PC-3 (cell line): ENCODE results near the gene JPH4. TPM values are rescaled to one million over a fixed set of nuclear protein-coding genes. Genes with fewer than 3 reads are reported as not detected.

ENCODE experiments used
- ATAC-seq: fragments of 200-7000 bp; cut with Tn5 transposase; 2 replicates; pipeline ENCODE4 v1.9.1; 2020; ENCODE audit warnings: mild to moderate bottlenecking, moderate library complexity
- BruUV-seq: library from RNA; stranded (reverse); fragments of 400-500 nt; replicated peaks from 2 replicates; lab custom pipeline; 2021; lab: Mats Ljungman, UMichigan
- CTCF ChIA-PET: fragments of 300-600 bp; sonication (Branson Sonifier 250); formaldehyde crosslinking; loops from one replicate; lab custom pipeline; 2022; ENCODE audit warnings: antibody characterized with exemption; lab: Charles Lee
- POLR2A ChIA-PET: fragments of 300-600 bp; sonication (Branson Sonifier 250); formaldehyde crosslinking; loops from one replicate; lab custom pipeline; 2022; ENCODE audit warnings: antibody characterized with exemption; ENCODE audit not compliant: unreplicated experiment; lab: Charles Lee
- DNase-seq: peaks from one replicate; pipeline ENCODE4 v3.0.0-alpha.2; 2015
- H2AFZ ChIP-seq: fragments of 300-600 bp; sonication (generic); 2 replicates; pipeline ENCODE4 v1.6.0; 2016; ENCODE audit warnings: antibody characterized with exemption, low read length
- H3F3A ChIP-seq: fragments of 300-600 bp; sonication (generic); one replicate; pipeline ENCODE4 v1.6.0; 2017; ENCODE audit warnings: antibody characterized with exemption, low read length, control low read depth, mild to moderate bottlenecking; ENCODE audit not compliant: unreplicated experiment
- H3K27ac ChIP-seq: fragments of 300-600 bp; sonication (generic); 2 replicates; pipeline ENCODE4 v1.5.1; 2016; ENCODE audit warnings: mild to moderate bottlenecking, low read length
- H3K27me3 ChIP-seq: fragments of 300-600 bp; sonication (generic); 2 replicates; pipeline ENCODE4 v1.6.1; 2016; ENCODE audit warnings: low read length, mixed read lengths
- H3K36me3 ChIP-seq: fragments of 300-600 bp; sonication (generic); 2 replicates; pipeline ENCODE4 v1.6.1; 2016; ENCODE audit warnings: low read depth, mixed run types, low read length, mixed read lengths
- H3K4me1 ChIP-seq: fragments of 300-600 bp; sonication (generic); 2 replicates; pipeline ENCODE4 v1.5.1; 2016; ENCODE audit warnings: low read length; ENCODE audit not compliant: insufficient read depth
- H3K4me2 ChIP-seq: fragments of 300-600 bp; sonication (generic); 2 replicates; pipeline ENCODE4 v1.6.0; 2016; ENCODE audit warnings: low read length
- H3K4me3 ChIP-seq: fragments of 300-600 bp; sonication (generic); 2 replicates; pipeline ENCODE4 v1.5.1; 2016; ENCODE audit warnings: mild to moderate bottlenecking, low read length, mixed read lengths
- H3K79me2 ChIP-seq: fragments of 300-600 bp; sonication (generic); 2 replicates; pipeline ENCODE4 v1.6.1; 2017; ENCODE audit warnings: low read length, mixed read lengths
- H3K9ac ChIP-seq: fragments of 300-600 bp; sonication (generic); 2 replicates; pipeline ENCODE4 v1.6.0; 2016; ENCODE audit warnings: mild to moderate bottlenecking, low read length
- H3K9me2 ChIP-seq: fragments of 300-600 bp; sonication (generic); replicated peaks from 2 replicates; pipeline ENCODE4 v1.6.1; 2016; ENCODE audit warnings: mixed run types, low read length, mixed read lengths
- H3K9me3 ChIP-seq: fragments of 300-600 bp; sonication (generic); 2 replicates; pipeline ENCODE4 v1.6.1; 2016; ENCODE audit warnings: low read length, mixed read lengths
- H4K20me1 ChIP-seq: fragments of 300-600 bp; sonication (generic); 2 replicates; pipeline ENCODE4 v1.6.1; 2016; ENCODE audit warnings: low read length, mixed read lengths
- EZH2 ChIP-seq: fragments of 300-600 bp; sonication (generic); IDR thresholded peaks from one replicate; pipeline ENCODE4 v1.6.1; 2017; ENCODE audit warnings: antibody characterized with exemption, mild to moderate bottlenecking, low read length; ENCODE audit not compliant: unreplicated experiment
- EZH2phosphoT487 ChIP-seq: fragments of 300-600 bp; sonication (generic); IDR thresholded peaks from 2 replicates; pipeline ENCODE4 v1.6.1; 2018; ENCODE audit warnings: mild to moderate bottlenecking, antibody characterized with exemption, low read length, borderline replicate concordance
- intact Hi-C: fragments of 100-400 bp; cut with micrococcal nuclease; formaldehyde crosslinking; loops from 2 replicates; pipeline ENCODE4 v1.9.0; 2023
- total RNA-seq: library from RNA; depleted of rRNA; stranded (reverse); fragments of >200 nt; gene quantifications from 2 replicates; pipeline ENCODE4 v1.2.3, GENCODE V29; 2014
- TF ChIP-seq, protein P1 (sequence below): fragments of 300-600 bp; sonication (generic); conservative IDR thresholded peaks from 2 replicates; pipeline ENCODE4 v1.5.1; 2017; ENCODE audit warnings: antibody characterized with exemption, low read depth, mild to moderate bottlenecking, low read length

JPH4 gene
- total RNA-seq, 1 experiment from 2014 or later = not detected

DNA sequence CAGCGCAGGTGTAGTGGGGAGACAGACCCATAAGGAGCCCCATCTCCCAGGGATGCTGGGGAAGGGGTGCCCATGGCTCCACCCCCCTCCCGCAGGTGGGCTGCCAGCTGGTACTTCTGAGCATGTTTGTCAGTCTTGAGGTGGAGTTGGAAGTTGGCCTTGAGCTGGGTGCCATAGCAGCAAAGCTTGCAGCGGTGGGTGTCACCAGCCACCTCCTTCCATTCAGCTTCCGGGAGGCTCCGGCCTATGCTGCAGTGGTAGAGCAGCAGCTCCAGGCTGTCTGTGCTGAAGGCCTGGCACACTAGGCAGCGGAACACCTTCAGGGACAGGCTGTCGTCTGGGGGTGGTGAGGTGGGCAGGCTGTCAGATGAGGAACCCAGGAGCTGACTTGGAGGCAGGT, 45.9 kb downstream of the JPH4 start:
- Histone ChIP-seq H3K4me3 (no peak overlapping the region), H3K9ac (no peak overlapping the region), H3K79me2 (no peaks in the 10 kb centered on the region), H3K9me2 (no peaks in the 10 kb centered on the region), H3K4me1 (no peaks in the 10 kb centered on the region), H4K20me1 (no peaks in the 10 kb centered on the region), H3K9me3 (no peaks in the 10 kb centered on the region), H3K36me3 (no peaks in the 10 kb centered on the region), H3K4me2 (no peak overlapping the region), H3F3A (no peaks in the 10 kb centered on the region), H3K27me3 (no peaks in the 10 kb centered on the region), H3K27ac (no peak overlapping the region), H2AFZ (no peak overlapping the region)
- ChIA-PET CTCF (no interaction called here), POLR2A (no interaction called here)
- BruUV-seq = no TSS peak
- no peak for ATAC-seq
- intact Hi-C loops = no loop called here
- no peak for DNase-seq
- TF ChIP-seq, protein P1, sequence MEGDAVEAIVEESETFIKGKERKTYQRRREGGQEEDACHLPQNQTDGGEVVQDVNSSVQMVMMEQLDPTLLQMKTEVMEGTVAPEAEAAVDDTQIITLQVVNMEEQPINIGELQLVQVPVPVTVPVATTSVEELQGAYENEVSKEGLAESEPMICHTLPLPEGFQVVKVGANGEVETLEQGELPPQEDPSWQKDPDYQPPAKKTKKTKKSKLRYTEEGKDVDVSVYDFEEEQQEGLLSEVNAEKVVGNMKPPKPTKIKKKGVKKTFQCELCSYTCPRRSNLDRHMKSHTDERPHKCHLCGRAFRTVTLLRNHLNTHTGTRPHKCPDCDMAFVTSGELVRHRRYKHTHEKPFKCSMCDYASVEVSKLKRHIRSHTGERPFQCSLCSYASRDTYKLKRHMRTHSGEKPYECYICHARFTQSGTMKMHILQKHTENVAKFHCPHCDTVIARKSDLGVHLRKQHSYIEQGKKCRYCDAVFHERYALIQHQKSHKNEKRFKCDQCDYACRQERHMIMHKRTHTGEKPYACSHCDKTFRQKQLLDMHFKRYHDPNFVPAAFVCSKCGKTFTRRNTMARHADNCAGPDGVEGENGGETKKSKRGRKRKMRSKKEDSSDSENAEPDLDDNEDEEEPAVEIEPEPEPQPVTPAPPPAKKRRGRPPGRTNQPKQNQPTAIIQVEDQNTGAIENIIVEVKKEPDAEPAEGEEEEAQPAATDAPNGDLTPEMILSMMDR = no peak
- TF ChIP-seq EZH2phosphoT487 = no peak
- TF ChIP-seq EZH2 = no peak

DNA sequence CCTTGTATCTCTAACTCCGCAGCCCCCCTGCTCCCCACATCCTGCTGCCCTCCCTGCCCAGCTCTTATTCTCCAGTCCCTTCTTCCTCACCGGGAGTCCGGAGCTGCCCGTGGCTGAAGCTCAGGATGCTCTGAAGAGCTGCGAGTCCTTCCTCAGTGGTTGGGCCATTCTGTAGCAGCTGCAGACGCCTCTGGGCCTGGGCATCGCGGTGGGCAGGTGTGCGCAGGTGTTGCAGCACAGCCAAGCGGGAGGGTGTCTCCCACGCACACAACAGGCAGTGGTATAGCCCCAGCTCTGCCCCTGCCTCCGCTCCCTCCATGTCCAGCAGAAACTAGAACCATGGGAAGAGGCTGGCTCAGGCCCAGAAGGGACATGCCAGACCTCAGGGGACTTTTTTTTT, 47.2 kb downstream of the JPH4 start:
- ChIA-PET CTCF (no interaction called here), POLR2A (no interaction called here)
- H3K4me3 ChIP-seq = no peak overlapping the region
- H3K27ac ChIP-seq = no peak overlapping the region
- no peak overlapping the region for H2AFZ ChIP-seq
- intact Hi-C loops = no loop called here
- H3K9ac ChIP-seq = no peak overlapping the region
- TF ChIP-seq, protein P1 = no peak
- TF ChIP-seq EZH2phosphoT487 (no peak), EZH2 (no peak)
- H3K79me2 ChIP-seq = no peaks in the 10 kb centered on the region
- no peaks in the 10 kb centered on the region for H4K20me1 ChIP-seq
- ATAC-seq = no peak
- no TSS peak for BruUV-seq
- DNase-seq = no peak
- H3K36me3 ChIP-seq = no peaks in the 10 kb centered on the region
- H3K4me2 ChIP-seq = no peak overlapping the region
- H3K9me2 ChIP-seq = no peaks in the 10 kb centered on the region
- H3K4me1 ChIP-seq = no peaks in the 10 kb centered on the region
- no peaks in the 10 kb centered on the region for H3K9me3 ChIP-seq
- no peaks in the 10 kb centered on the region for H3F3A ChIP-seq
- H3K27me3 ChIP-seq = no peaks in the 10 kb centered on the region

DNA sequence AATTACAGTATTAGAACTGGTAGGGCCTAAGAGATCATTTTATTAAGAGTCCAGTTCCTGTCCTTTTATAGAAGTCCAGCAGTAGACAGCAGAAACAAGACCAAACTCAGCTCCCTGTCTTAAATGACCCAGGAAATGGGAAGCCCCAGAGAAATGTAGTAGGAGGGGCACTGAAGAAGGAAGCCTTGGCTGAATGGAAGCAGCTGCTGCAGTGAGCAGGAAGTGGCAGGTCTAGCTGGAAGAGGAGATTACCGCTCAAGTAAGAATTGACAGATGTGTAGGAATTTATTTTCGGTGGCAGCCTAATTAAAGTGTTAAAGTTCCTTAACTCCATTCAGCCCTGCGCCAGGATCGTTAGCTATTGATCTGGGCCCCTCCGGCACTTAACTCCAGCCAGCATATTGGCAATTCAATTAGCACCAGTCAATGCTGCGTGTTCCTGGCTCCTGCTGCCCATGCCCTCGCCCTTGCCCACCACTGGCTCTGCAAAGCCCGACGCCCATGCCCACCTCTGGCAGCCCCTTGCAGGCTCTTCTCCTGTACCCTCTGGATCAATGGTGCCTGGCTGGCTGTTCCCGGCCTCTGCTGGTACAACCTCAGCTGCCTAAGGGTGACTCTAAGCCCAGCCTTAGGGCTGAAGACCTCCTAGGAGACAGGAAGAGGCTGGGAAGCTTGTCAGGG, 48.1 kb downstream of the JPH4 start:
- CTCF ChIA-PET = no interaction called here
- BruUV-seq = no TSS peak
- Histone ChIP-seq H2AFZ (no peak overlapping the region), H3K27me3 (no peaks in the 10 kb centered on the region), H4K20me1 (no peaks in the 10 kb centered on the region), H3K4me3 (no peak overlapping the region), H3K79me2 (no peaks in the 10 kb centered on the region), H3K4me2 (no peak overlapping the region), H3K36me3 (no peaks in the 10 kb centered on the region), H3K9ac (no peak overlapping the region), H3K4me1 (no peaks in the 10 kb centered on the region), H3K9me2 (no peaks in the 10 kb centered on the region), H3K9me3 (no peaks in the 10 kb centered on the region), H3K27ac (no peak overlapping the region), H3F3A (no peaks in the 10 kb centered on the region)
- no peak for DNase-seq
- intact Hi-C loops = no loop called here
- TF ChIP-seq, protein P1 = no peak
- TF ChIP-seq EZH2 (no peak), EZH2phosphoT487 (no peak)
- ATAC-seq = no peak
- POLR2A ChIA-PET = no interaction called here
